Epithelial cell of prostate (primary cell): Measurements from ENCODE around the gene FLRT1.

Experiments
- DNase-seq: peaks from one replicate; pipeline ENCODE4 v3.0.0-alpha.2; 2011; ENCODE audit warnings: low read depth, low spot score
- H3K27ac ChIP-seq: fragments of 450-650 bp; 2 replicates; pipeline ENCODE4 v1.5.1; 2017; ENCODE audit warnings: mild to moderate bottlenecking

The FLRT1 gene

DNA sequence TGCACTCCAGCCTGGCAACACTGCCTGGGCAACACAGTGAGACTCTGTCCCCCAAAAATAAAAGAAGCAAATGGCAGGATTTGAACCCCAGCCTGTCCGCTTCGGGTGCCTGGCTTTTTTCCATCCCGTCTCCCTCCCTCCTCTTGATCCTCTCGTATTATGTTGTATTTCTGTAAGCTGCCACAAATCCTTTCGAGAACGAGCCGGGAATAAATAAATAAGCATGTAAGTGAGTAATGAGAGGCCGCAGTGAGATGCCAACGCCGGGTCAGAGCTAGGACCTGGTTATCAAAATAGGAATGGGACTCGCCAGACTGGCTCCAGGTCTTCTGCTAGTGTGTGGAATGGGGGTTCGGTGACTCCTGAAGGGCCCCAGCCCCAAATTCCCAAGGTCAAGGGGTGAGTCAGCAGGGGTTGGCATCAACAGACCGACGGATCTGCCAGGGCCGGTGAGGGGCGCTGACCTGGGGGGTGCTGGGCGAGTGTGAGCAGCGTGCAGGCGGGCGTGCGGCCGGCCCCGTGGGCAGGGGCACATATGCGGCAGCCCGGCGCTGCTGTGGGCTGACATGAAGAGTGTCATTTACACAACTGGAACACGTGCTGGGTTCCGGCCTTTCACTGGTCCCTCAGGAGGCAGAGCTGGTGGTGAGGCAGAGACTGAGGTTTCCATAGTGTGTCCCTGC, 47.8 kb downstream of the FLRT1 start:
- DNase-seq, result no peak
- H3K27ac ChIP-seq, result no peak overlapping the region

DNA sequence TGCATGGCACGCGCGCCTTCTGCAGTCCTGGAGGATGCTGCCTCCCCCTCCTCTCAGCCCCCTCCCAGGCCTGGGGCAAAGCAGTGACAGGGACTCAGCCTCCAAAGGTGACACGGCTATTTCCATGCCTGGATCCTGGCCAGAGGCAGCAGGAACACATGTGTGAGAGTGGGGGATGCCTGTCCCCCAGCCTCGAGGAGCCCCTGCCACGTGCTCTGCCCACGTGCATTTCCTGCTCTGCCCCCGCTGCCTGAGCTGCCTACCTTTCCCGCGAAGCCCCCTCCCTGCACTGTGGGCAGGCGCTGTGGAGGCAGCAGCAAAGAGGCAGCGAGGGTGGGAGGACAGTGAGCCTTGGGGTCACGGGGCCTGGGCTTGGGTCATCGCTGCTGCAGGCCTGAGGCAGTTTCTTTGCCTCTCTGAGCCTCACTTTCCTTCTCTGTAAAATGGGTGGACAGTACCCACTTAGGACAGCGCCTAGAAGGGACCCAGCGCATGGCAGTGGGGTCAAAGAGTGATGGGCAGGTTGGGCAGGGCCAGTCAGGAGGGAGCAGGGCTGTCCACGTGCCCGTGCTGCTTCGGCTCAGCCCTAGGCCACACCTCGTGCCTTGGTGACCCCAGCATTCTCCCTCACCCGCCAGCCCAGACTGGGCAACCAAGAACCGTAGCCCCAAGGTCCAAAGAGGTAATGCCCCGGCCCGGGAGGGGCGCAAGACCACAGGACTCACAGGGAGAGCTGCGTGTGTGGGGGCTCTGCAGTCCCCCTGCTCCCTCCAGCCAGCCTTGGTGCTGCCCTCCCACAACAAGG, 48.6 kb downstream of the FLRT1 start:
- H3K27ac ChIP-seq, result no peak overlapping the region
- no peak for DNase-seq

DNA sequence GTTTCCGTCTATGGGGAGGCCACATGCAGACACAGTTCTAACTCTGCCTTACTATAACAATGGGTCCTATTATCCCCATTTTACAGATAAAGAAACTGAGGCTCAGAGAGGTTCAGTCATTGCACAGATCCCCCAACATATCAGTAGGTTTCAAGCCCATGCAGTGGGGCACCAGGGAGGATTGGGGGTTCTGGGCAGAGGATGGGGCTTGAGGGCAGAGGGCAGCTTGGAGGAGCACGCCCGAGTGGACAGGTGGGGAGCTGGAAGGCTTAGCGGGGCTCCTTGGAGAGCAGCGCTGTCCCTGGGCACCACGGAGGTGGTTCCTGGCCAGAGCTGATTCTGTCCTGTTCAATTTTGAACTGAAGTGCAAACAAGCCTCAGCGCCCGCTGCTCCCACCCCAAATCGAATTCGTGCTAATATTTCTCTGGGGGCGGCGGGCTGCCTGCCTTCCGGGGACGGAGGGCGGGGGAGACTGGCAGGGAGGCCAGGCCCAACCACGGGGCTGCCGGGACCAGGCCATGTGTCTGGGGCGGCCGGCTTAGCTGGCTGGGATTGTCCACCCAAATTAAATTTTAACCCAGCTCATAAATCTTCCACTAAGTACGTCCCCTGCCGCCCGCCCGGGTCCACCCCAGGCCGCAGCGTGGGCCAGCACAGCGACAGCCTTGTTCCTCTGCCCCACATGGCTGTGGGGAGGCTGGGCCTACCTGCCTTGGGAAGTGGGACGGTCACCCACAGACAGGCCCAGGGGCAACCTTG, 49.4 kb downstream of the FLRT1 start:
- no peak for DNase-seq
- no peak overlapping the region for H3K27ac ChIP-seq
